ENCODE data around the gene EPHA2. TPM values are rescaled to one million over a fixed set of nuclear protein-coding genes. Genes with fewer than 3 reads are reported as not detected.
A peak's percentile ranks its signal among the peaks of the same experiment; 100 is the strongest.
"Not testable (repeated sequence)": the region's sequence is repeated elsewhere in the genome, so short reads cannot be mapped to it uniquely, and the experiment has no call there.

EPHA2 gene
- total RNA-seq, 1 donor from 2014 or later = 264 TPM

DNA sequence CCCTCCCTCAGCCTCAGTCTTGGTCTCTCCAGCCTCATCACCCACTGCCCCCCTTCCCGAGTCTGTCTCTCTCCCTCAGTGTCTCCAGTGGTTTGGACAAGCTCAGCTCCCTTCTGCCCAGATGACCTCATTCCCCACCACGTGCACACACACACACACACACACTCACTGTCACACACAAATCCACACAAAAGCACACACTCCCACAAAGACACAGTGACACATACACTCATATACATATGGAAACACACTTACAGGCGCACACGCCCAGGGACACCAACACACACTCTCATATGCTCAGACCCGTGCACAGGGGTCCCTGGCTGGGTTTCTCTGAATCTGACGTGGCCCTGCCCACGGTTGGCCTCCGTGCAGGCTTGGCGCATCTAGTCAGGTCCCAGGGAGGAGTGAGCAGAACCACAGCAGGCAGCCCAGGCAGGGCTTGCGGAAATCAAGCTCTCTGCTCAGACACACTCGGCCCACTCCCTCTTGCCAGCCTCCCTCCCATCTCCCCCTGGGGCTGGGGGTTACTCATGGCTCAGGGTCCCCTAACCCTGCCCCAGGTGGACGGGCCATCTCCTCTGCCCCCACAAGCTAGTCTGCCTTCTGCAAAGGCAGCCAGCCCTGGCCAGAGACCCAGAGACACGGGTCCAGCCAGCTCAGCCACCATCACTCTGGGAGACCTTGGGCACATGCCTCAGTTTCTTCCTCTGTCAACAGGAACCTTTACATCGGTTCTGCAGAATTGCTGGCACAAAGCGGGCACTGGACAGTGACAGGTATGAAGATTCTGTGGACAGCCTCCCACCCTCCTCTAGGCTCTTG, 43.9 kb downstream of the EPHA2 start:
- Histone ChIP-seq H3K4me1 (peaks cover 9% of the 10 kb centered on the region), H3K9me3 (no peaks in the 10 kb centered on the region), H3K36me3 (no peaks in the 10 kb centered on the region), H3K27ac (peak overlapping the region; percentile 68), H3K27me3 (no peaks in the 10 kb centered on the region), H3K4me3 (no peak overlapping the region)
- intact Hi-C loops (cut with DNase I) = no loop called here
- no peak for DNase-seq (ENCODE audit: extremely low spot score in 2 of 2)
- TF ChIP-seq POLR2AphosphoS5 (IDR thresholded peaks at IDR 0.05; ENCODE audit: insufficient read depth in 1 of 2, low read depth in 1 of 2) = peak in 1 of 2 donors; percentile 52
- TF ChIP-seq POLR2A (IDR thresholded peaks at IDR 0.05) = no peak

- Histone ChIP-seq H3K27ac (peak overlapping the region; percentile 68), H3K9me3 (no peaks in the 10 kb centered on the region), H3K27me3 (no peaks in the 10 kb centered on the region), H3K4me3 (no peak overlapping the region), H3K36me3 (no peaks in the 10 kb centered on the region), H3K4me1 (peaks cover 9% of the 10 kb centered on the region)
- no peak for TF ChIP-seq CTCF (IDR thresholded peaks at IDR 0.05)
- no peak for TF ChIP-seq POLR2A (IDR thresholded peaks at IDR 0.05)
- TF ChIP-seq POLR2AphosphoS5 (IDR thresholded peaks at IDR 0.05; ENCODE audit: insufficient read depth in 1 of 2, low read depth in 1 of 2) = no peak
- no peak for DNase-seq (ENCODE audit: extremely low spot score in 2 of 2)
- intact Hi-C loops (cut with DNase I) = no loop called here
Measured at GRCh38 chr1:16110884-16111283, 45.0 kb downstream of the EPHA2 start.

DNA sequence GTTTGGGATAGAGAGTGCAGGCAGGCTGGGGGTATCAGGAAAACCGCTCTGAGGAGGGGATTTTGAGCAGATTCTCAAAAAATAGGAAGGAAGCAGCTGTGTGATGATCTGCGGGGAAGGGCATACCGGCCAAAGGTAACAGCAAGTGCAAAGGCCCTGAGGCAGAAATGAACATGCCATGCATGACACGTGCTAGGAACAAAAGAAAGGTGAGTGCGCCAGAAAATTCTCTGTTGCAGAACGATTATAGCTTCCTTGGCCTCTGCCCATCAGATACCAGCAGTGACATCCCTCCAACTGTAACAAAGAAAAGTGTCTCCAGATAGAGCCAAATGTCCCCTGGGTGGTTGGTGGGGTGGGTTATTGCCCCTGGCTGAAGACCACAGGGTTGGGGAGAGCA, 45.4 kb downstream of the EPHA2 start:
- Histone ChIP-seq H3K36me3 (no peaks in the 10 kb centered on the region), H3K4me3 (no peak overlapping the region), H3K27ac (no peak overlapping the region), H3K9me3 (no peaks in the 10 kb centered on the region), H3K27me3 (no peaks in the 10 kb centered on the region), H3K4me1 (peaks cover 9% of the 10 kb centered on the region)
- TF ChIP-seq POLR2A (IDR thresholded peaks at IDR 0.05) (no peak), POLR2AphosphoS5 (IDR thresholded peaks at IDR 0.05; ENCODE audit: insufficient read depth in 1 of 2, low read depth in 1 of 2) (no peak)
- DNase-seq (ENCODE audit: extremely low spot score in 2 of 2) = no peak
- intact Hi-C loops (cut with DNase I) = no loop called here

DNA sequence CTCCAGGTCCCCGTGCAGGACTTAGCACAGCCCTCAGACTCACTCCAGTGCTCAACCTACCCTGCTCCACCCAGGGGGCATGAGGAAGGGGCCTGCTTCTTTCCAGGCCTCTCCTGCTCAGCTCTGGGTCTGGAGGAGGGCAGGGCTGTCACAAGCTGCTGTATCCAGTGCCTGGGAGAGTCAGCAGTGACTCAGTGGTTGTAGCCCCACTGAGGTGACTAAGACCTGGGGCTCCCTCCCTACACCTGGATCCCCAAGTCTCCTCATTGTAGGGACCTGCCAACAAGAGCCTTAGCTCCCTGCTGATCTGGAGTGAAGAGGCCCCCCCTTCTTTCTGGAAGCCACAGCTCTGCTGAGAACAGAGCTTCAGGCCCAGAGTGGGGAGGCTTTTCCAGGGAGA, 46.3 kb downstream of the EPHA2 start:
- DNase-seq (ENCODE audit: extremely low spot score in 2 of 2) = no peak
- no peak overlapping the region for H3K4me3 ChIP-seq
- H3K36me3 ChIP-seq = no peaks in the 10 kb centered on the region
- H3K27ac ChIP-seq = no peak overlapping the region
- TF ChIP-seq POLR2A (IDR thresholded peaks at IDR 0.05) (no peak), POLR2AphosphoS5 (IDR thresholded peaks at IDR 0.05; ENCODE audit: insufficient read depth in 1 of 2, low read depth in 1 of 2) (no peak)
- no peaks in the 10 kb centered on the region for H3K9me3 ChIP-seq
- intact Hi-C loops (cut with DNase I) = no loop called here
- H3K27me3 ChIP-seq = no peaks in the 10 kb centered on the region
- peaks cover 9% of the 10 kb centered on the region for H3K4me1 ChIP-seq

DNA sequence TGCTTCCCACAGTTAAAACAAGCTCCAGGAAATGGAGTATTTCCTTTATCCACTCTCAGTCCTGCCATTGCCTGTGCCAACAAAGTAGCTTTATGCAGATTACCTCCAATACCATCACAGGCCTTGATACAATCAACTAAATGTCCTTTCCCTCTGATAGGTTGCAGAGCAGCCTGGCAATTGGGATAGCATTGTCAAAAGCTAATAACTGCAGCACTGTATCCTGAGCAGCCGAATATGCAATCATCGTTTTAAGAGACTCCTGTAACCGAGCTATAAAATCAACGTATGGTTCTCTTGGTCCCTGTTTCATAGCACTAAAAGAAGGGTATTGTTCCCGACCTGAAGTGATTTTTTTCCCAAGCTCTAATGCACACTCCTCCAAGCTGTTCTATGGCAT, 48.8 kb downstream of the EPHA2 start:
- H3K4me1 ChIP-seq; H3K4me3 ChIP-seq; H3K9me3 ChIP-seq; H3K36me3 ChIP-seq; DNase-seq (ENCODE audit: extremely low spot score in 2 of 2); H3K27ac ChIP-seq; H3K27me3 ChIP-seq; intact Hi-C loops (cut with DNase I): not testable (repeated sequence)

DNA sequence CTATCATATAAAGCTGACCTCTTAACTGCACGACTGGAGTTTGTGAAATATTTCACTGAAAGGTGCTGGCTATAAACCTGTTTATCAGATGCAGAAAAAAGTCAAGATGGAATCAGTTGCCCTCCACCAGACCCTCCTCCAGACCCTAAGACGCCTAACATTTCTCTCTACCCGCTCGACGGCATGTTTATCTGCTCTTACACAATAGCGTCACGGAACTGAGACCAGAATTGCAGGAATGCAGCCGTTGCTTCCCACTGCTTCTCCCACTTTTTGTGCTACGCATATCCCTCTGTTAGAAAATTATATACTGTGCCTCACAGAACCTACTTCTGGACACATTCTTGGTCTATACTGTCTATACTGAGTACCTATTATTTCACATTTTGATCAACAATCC, 54.2 kb downstream of the EPHA2 start:
- no peak overlapping the region for H3K27ac ChIP-seq
- no peak for DNase-seq (ENCODE audit: extremely low spot score in 2 of 2)
- TF ChIP-seq POLR2AphosphoS5 (IDR thresholded peaks at IDR 0.05; ENCODE audit: insufficient read depth in 1 of 2, low read depth in 1 of 2) = no peak
- no peak for TF ChIP-seq POLR2A (IDR thresholded peaks at IDR 0.05)
- no peak for TF ChIP-seq CTCF (IDR thresholded peaks at IDR 0.05)
- H3K9me3 ChIP-seq = no peaks in the 10 kb centered on the region
- H3K4me3 ChIP-seq = no peak overlapping the region
- intact Hi-C loops (cut with DNase I) = no loop called here
- H3K4me1 ChIP-seq = no peaks in the 10 kb centered on the region
- no peaks in the 10 kb centered on the region for H3K36me3 ChIP-seq
- H3K27me3 ChIP-seq = no peaks in the 10 kb centered on the region

DNA sequence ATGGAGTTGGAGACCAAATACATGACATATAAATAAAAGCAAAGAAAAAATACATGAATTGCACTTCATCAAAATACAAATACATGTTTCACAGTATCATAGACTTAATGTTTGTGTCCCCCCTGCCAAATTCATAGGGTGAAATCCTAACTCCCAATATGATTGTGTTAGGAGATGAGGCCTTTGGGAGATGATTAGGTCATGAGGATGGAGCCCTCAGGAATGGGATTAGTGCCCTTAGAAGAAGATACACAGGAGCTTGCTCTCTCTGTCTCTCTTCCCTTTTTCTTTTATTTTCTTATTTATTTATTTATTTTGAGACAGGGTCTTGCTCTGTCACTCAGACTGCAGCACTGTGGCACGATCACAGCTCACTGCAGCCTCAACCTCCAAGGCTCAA, 56.5 kb downstream of the EPHA2 start:
- intact Hi-C loops (cut with DNase I) = no loop called here
- Histone ChIP-seq H3K36me3 (no peaks in the 10 kb centered on the region), H3K27me3 (no peaks in the 10 kb centered on the region), H3K27ac (no peak overlapping the region), H3K9me3 (no peaks in the 10 kb centered on the region), H3K4me1 (no peaks in the 10 kb centered on the region), H3K4me3 (no peak overlapping the region)
- DNase-seq (ENCODE audit: extremely low spot score in 2 of 2) = no peak
- TF ChIP-seq CTCF (IDR thresholded peaks at IDR 0.05) = no peak
- TF ChIP-seq POLR2A (IDR thresholded peaks at IDR 0.05) = no peak
- TF ChIP-seq POLR2AphosphoS5 (IDR thresholded peaks at IDR 0.05; ENCODE audit: insufficient read depth in 1 of 2, low read depth in 1 of 2) = no peak
